Measurements from ENCODE around the gene CAMTA1. TPM values are rescaled to one million over a fixed set of nuclear protein-coding genes. Genes with fewer than 3 reads are reported as not detected.

The CAMTA1 gene
- polyA plus RNA-seq, 1 of the 3 experiments (the other 2 are of a cell fraction) = 63.1 TPM

DNA sequence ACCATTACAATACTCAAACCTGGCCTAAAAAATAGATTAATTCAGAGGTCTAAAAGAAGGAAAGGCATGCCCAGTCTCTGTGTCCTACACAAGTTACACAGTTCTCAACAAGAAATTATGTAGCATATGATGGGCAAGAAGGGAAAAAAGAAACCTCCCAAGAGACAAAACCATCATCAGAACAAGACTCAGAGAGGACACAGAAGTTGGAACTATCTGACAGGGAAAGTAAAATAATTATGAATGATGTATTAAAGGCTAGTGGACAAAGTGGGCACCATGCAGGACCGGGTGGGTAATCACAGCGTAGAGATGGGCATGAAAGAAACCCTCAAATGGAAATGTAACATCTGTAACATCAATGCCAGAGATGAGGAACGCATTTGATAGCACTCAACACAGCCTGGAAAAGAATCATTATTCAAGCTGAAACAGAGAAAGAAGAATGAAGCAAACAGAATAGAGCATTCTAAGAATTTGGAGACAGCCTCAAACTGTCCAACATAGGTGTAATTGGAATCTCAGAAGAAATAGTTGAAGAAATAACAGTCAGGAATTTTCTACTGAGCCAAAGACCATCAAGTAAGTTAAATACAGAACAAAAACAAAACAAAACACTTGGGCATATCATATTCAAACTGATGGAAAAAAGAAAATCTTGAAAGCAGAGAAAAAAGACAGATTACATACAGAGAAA is 1028.6 kb downstream of the CAMTA1 start:
- TF ChIP-seq RAD21 (IDR thresholded peaks at IDR 0.05; ENCODE audit: low read length) (no peak), TCF12 (IDR thresholded peaks at IDR 0.05) (no peak), MEF2A (IDR thresholded peaks at IDR 0.05; ENCODE audit: borderline replicate concordance, low read depth) (no peak), TAF1 (IDR thresholded peaks at IDR 0.05; ENCODE audit: borderline replicate concordance, low read depth, low read length) (no peak), GATA2 (CRISPR knock-in tag; IDR thresholded peaks at IDR 0.05) (no peak), EP300 (IDR thresholded peaks at IDR 0.05; ENCODE audit: borderline replicate concordance in 1 of 2, low read depth in 1 of 2, low read length in 1 of 2) (no peak), JUND (IDR thresholded peaks at IDR 0.05) (no peak), ELF1 (IDR thresholded peaks at IDR 0.05) (no peak), RFX5 (IDR thresholded peaks at IDR 0.05; ENCODE audit: low read length) (no peak), MXI1 (IDR thresholded peaks at IDR 0.05; ENCODE audit: low read depth, low read length) (no peak), EZH2phosphoT487 (IDR thresholded peaks at IDR 0.05; ENCODE audit: borderline replicate concordance, low read depth) (no peak), CHD2 (IDR thresholded peaks at IDR 0.05; ENCODE audit: low read length, partially characterized antibody) (no peak), RXRA (IDR thresholded peaks at IDR 0.05; ENCODE audit: borderline replicate concordance, low read depth) (no peak), TEAD4 (IDR thresholded peaks at IDR 0.05; ENCODE audit: borderline replicate concordance, insufficient read depth) (no peak), GABPA (IDR thresholded peaks at IDR 0.05; ENCODE audit: low read depth) (no peak)
- TF ChIP-seq, protein P1, sequence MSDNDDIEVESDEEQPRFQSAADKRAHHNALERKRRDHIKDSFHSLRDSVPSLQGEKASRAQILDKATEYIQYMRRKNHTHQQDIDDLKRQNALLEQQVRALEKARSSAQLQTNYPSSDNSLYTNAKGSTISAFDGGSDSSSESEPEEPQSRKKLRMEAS (IDR thresholded peaks at IDR 0.05; ENCODE audit: low read depth) = no peak
- TF ChIP-seq, protein P2, sequence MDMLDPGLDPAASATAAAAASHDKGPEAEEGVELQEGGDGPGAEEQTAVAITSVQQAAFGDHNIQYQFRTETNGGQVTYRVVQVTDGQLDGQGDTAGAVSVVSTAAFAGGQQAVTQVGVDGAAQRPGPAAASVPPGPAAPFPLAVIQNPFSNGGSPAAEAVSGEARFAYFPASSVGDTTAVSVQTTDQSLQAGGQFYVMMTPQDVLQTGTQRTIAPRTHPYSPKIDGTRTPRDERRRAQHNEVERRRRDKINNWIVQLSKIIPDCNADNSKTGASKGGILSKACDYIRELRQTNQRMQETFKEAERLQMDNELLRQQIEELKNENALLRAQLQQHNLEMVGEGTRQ (IDR thresholded peaks at IDR 0.05; ENCODE audit: borderline replicate concordance, low read depth, low read length) = no peak
- TF ChIP-seq, protein P3, sequence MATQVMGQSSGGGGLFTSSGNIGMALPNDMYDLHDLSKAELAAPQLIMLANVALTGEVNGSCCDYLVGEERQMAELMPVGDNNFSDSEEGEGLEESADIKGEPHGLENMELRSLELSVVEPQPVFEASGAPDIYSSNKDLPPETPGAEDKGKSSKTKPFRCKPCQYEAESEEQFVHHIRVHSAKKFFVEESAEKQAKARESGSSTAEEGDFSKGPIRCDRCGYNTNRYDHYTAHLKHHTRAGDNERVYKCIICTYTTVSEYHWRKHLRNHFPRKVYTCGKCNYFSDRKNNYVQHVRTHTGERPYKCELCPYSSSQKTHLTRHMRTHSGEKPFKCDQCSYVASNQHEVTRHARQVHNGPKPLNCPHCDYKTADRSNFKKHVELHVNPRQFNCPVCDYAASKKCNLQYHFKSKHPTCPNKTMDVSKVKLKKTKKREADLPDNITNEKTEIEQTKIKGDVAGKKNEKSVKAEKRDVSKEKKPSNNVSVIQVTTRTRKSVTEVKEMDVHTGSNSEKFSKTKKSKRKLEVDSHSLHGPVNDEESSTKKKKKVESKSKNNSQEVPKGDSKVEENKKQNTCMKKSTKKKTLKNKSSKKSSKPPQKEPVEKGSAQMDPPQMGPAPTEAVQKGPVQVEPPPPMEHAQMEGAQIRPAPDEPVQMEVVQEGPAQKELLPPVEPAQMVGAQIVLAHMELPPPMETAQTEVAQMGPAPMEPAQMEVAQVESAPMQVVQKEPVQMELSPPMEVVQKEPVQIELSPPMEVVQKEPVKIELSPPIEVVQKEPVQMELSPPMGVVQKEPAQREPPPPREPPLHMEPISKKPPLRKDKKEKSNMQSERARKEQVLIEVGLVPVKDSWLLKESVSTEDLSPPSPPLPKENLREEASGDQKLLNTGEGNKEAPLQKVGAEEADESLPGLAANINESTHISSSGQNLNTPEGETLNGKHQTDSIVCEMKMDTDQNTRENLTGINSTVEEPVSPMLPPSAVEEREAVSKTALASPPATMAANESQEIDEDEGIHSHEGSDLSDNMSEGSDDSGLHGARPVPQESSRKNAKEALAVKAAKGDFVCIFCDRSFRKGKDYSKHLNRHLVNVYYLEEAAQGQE (IDR thresholded peaks at IDR 0.05; ENCODE audit: low read depth, low read length) = no peak
- TF ChIP-seq, protein P4, sequence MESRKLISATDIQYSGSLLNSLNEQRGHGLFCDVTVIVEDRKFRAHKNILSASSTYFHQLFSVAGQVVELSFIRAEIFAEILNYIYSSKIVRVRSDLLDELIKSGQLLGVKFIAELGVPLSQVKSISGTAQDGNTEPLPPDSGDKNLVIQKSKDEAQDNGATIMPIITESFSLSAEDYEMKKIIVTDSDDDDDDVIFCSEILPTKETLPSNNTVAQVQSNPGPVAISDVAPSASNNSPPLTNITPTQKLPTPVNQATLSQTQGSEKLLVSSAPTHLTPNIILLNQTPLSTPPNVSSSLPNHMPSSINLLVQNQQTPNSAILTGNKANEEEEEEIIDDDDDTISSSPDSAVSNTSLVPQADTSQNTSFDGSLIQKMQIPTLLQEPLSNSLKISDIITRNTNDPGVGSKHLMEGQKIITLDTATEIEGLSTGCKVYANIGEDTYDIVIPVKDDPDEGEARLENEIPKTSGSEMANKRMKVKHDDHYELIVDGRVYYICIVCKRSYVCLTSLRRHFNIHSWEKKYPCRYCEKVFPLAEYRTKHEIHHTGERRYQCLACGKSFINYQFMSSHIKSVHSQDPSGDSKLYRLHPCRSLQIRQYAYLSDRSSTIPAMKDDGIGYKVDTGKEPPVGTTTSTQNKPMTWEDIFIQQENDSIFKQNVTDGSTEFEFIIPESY (IDR thresholded peaks at IDR 0.05; ENCODE audit: borderline replicate concordance, low read depth) = no peak
- Histone ChIP-seq H3K9me2 (no peaks in the 10 kb centered on the region), H3K9ac (no peak overlapping the region), H3K4me2 (no peak overlapping the region), H3K27ac (ENCODE audit: low read depth in 2 of 2, low read length in 1 of 2) (no peak overlapping the region), H3F3A (replicated peaks; ENCODE audit: insufficient read depth) (peaks cover 15% of the 10 kb centered on the region), H3K36me3 (replicated peaks in 1 of 2; ENCODE audit: control insufficient read depth in 1 of 2, insufficient read depth in 2 of 2, low read length in 1 of 2) (peaks cover 29 to 61% of the 10 kb centered on the region in 2 experiments), H3K4me3 (ENCODE audit: low read depth in 2 of 2, low read length in 1 of 2) (no peak overlapping the region), H3K27me3 (ENCODE audit: insufficient read depth) (no peaks in the 10 kb centered on the region), H3K9me3 (0 out of 2 replicates have a peak, but pooled peaks cover 11% of the 10 kb centered on the region), H3K4me1 (ENCODE audit: control insufficient read depth in 1 of 2, insufficient read depth in 2 of 2, low read depth in 1 of 2, low read length in 1 of 2) (no peaks in the 10 kb centered on the region), H3K79me2 (ENCODE audit: insufficient read depth) (no peaks in the 10 kb centered on the region), H4K20me1 (ENCODE audit: insufficient read depth) (no peaks in the 10 kb centered on the region), H2AFZ (ENCODE audit: low read depth) (no peak overlapping the region)
- WGBS (ENCODE audit: low lambda C conversion rate) = 86% methylated on average over 3 of the region's 3 CpGs
- ChIA-PET CTCF (interaction anchor here (0.7 kb wide), 1 partner anchor 11 kb away, joined by 3 read pairs; no protein-coding TSS in a partner anchor), POLR2A (no interaction called here)
- DNase-seq = no peak
